ENCODE results near the gene DNAJB6. TPM values are rescaled to one million over a fixed set of nuclear protein-coding genes. Genes with fewer than 3 reads are reported as not detected.
"Not testable (repeated sequence)": the region's sequence is repeated elsewhere in the genome, so short reads cannot be mapped to it uniquely, and the experiment has no call there.

The DNAJB6 gene
- total RNA-seq, 1 donor from 2014 or later = 247 TPM

DNA sequence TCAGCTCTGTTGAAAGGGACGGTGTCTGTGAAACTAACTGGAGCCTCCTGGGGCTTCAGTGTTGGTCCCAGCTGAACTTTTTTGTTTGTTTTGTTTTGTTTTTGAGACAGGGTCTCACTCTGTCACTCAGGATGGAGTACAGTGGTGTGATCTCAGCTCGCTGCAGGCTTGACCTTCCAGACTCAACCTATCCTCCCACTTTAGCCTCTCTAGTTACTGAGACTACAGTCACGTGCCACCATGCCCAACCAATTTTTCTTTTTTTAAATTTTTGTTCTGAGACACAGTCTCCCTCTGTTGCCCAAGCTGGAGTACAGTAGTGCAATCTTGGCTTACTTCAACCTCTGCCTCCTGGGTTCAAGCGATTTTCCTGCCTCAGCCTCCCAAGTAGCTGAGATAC lies 13.4 kb upstream of the DNAJB6 start:
- no peak for DNase-seq (ENCODE audit: low read depth)

DNA sequence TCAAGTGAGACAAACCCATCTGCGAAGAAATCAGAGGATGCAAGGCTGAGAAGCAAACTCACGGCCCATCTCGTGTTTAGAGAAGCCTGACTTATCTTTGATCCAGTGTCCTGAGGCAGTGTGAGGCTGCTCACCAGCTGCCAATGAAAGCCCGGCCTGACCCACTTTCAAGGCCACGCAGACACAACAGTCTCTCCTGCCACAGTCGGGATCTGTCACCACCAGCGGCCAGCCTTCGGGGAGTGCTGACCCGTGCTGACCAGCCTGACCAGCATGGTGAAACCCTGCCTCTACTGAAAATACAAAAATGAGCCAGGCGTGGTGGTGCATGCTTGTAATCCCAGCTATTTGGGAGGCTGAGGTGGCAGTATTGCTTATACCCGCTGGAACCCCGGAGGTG lies 7.4 kb upstream of the DNAJB6 start:
- DNase-seq (ENCODE audit: low read depth) = no peak

DNA sequence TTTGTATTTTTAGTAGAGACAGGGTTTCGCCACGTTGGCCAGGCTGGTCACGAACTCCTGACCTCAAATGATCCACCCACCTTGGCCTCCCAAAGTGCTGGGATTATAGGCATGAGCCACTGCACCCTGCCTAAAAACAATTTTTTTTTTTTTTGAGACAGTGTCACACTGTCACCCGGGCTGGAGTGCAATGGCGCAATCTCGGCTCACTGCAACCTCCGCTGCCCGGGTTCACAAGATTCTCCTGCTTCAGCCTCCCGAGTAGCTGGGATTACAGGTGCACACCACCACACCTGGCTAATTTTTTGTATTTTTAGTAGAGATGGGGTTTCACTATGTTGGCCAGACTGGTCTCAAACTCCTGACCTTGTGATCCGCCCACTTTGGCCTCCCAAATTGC lies 6.2 kb upstream of the DNAJB6 start:
- DNase-seq (ENCODE audit: low read depth) = not testable (repeated sequence)

DNA sequence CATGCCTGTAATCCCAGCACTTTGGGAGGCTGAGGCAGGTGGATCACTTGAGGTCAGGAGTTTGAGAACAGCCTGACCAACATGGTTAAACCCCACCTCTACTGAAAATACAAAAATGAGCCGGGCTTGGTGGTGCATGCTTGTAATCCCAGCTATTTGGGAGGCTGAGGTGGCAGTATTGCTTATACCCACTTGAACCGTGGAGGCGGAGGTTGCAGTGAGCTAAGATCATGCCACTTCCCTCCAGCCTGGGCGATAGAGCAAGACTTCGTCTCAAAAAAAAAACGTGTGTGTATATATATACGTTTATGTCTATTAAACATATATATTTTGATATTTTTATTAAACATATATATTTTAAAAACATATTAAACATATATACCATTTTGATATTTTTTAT lies 5.8 kb upstream of the DNAJB6 start:
- not testable (repeated sequence) for DNase-seq (ENCODE audit: low read depth)

DNA sequence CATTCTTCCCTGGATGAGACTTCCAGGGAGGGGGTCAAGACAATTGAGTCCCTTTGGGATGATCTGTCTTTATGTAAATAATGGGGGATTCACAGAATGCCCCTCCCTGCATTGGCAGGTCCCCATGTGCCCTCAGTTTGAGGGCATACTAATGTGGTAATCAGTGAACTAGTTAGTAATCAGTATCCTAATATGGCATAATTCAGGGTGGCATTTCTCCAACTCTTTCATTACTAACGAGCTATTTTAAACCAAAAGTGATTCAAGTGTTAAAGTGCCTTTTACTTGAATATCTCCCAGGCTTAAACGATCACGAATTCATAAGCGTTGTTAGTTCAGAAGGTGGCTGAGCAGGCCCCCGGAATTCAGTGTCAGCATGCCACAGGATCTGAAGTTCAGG lies 1.6 kb upstream of the DNAJB6 start:
- no peak for DNase-seq (ENCODE audit: low read depth)

DNA sequence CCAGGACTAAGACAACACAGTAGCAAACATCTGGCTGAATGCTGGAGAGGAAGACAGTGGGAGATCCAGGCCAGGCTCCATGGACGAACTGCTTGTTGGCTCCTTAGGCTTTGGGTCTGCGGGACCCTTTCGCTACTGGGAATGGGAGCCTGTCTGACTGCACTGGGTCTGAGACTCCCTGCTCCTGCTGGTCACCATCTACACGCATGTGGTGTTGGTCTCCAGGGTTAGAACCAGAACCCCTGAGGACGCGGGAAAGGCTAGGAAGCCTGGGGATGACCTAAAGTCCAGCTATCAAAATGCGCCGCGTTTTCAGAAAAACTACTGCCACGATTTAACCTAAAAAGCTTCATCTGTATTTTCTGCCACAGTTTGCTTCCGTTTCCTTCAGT lies 817 bp upstream of the DNAJB6 start:
- DNase-seq (ENCODE audit: low read depth) = no peak

DNA sequence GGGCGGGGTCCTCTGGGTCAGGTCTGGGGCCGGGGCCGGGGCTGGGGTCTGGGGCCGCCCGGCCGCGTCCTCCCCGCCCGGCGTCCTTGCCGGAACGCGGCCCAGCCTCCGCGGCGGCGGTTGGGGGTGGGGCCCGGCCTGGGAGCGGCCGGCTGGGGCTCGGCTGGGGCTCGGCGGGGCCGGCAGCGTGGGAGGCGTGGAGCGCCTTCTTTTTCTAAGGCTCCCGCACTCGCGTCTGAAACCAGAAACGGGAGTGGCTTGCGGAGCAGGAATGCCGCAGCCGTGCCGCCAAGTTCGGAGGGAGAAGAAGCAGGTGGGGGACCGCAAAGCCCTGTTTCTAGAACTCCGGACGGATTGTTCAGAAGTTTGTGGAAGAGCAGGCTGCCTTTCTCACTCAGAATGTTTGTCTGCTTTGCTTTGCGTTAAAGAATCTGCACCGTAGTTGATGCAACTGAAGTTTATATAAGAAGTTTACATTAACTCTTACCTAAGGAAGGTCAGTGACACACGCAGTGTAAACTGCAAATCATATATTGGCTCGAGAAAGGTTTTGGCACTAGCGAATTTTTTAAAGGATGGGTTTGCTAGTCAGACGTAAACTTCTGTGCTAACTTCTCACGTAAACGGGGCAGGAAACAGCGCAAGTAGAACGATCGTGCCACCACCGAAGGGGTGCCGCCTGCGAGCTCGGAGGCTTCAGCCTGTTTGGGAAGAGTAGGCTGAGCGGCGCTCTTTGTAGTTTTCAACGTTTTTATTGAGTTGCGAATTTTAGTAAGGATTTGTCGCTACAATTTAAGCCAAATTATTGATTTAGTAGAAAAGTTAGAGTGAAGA lies 729 bp downstream of the DNAJB6 start:
- DNase-seq (ENCODE audit: low read depth) = peak; percentile 91

DNA sequence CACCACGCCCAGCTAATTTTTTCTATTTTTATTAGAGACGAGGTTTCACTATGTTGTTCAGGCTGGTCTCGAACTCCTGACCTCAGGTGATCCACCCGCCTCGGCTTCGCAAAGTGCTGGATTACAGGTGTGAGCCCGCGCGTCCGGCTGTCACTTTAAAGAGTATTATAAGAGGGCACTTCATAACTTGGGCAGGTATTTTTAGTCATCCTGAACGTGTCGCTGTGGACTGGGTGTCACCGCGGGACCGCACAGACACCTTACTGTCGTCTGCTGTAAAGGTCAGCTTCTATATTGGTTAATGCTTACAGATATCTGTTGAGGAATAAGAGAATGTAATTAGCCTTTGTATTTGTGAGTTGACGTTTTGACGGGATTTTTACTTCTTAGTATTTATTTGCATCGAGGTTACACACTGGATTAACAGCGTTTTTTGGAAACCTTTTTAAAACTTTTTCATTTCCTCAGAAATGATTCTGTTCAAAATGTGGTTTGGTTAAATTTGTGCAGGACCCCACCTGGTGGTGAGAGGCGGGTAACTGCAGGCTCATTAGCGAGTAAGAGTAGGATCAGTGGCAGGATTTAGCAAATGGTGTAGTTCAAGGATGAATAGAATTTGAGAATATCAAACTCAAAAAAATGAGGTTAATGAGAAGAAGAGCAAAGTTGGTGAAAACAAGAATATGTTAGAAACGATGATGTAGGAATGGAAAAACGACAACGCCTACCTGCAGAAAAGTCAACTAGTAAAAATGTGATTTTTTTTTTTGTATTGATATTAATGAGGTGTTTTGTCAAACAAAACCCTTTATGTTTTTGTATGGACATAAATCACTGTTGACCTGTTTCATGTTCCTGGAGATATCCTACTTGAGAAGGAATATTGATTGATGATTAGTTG lies 3.2 kb downstream of the DNAJB6 start:
- DNase-seq (ENCODE audit: low read depth) = peak; percentile 87

DNA sequence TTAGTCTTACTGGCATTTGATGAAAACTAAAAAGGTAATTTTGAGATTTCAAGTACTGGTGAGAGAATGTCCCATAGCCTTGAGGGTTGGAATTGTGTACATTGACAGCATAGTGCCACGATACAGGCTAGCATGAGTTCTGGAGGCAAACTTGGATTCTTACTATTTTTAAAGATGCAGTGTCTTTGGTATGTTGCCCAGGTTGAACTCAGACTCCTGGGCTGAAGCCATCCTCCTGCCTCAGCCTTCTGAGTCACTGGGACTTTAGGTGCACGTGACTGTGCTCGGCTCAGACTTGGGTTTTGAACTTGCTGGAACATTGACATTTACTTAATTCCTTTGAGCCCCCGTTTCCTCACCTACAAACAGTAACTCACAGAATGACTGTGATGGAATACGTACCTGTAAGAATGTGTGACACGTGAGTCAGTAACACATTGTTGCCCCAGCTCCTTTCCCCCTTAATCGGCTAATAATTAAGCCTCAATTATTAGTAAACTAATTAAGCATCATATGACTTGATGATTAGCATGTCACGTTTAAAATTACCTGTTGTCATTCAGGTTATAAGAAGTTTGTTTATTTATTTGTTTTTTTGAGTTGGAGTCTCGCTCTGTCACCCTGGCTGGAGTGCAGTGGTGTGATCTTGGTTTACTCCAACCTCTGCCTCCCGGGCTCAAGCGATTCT lies 10.6 kb downstream of the DNAJB6 start:
- DNase-seq (ENCODE audit: low read depth) = peak; percentile 66

DNA sequence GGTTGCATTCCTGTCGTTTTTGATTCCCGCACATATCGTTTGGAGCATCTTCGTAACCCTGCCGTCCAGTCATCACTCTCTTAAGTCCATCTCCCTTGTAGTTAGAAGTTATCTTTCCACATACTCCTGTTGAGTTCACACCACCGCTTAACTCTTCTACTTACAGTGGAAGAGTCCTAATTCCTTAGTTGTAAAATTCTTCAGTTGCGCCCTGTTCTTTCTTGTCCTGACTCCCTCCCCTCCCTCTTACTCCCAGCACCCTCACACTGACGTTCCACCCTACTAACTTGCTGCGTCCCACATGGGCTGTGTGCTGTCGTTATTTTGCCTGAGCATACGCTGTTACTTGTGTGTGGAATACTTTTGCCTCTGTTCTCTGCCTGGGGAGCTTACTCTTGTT lies 11.7 kb downstream of the DNAJB6 start:
- DNase-seq (ENCODE audit: low read depth) = no peak

DNA sequence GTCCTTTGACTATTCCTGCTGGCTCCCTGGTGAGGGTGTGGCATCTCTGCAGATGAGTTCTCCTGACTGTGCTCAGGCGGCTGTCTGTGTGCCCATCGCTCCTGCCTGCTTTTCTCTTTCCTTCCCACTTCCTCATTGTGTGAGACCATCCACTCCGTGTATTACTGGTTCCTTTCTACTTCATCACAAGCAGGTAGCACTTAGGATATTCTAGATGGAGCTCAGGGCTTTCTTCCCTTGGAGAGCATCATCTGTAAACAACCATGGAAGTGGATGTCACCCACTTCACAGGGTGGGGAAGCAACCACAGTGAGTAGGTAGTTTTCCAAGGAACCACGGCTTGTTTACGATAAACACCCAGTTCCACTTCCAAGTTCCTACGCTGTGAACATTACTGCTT lies 15.7 kb downstream of the DNAJB6 start:
- DNase-seq (ENCODE audit: low read depth) = no peak

DNA sequence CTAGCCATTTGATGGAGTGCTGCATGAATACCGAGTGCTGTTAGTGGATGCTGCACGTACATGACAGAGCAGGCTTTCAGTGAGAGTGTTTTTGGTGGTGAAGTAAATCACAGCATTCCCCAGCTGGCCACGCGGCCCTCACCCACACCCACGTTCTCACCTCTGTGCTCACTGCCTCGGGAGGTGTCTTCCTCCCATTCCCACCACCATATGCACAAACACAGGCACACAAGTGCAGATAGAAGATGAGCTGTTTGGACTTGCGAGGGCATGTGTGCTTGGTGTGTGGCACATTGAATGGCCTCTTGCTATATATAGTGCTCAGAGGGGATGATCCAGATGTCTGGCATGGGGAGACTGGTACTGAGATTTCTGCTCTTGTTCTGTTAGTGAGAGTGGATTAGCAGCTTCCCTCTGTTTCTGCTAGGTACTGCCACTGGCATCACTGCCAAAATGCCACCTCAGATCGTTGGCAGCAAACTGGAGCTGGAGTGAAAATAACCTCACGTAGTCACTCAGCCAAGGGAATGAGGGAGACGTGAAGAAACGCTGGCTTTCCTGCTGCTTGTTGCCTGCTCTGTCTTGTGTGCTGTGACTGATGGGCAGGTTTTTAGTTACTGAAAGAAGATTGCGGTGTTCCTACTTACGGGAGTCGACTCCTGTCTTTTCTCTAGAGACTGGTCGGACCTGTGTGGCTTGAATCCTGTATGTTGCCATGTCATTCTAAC lies 19.1 kb downstream of the DNAJB6 start:
- DNase-seq (ENCODE audit: low read depth) = peak; percentile 77

DNA sequence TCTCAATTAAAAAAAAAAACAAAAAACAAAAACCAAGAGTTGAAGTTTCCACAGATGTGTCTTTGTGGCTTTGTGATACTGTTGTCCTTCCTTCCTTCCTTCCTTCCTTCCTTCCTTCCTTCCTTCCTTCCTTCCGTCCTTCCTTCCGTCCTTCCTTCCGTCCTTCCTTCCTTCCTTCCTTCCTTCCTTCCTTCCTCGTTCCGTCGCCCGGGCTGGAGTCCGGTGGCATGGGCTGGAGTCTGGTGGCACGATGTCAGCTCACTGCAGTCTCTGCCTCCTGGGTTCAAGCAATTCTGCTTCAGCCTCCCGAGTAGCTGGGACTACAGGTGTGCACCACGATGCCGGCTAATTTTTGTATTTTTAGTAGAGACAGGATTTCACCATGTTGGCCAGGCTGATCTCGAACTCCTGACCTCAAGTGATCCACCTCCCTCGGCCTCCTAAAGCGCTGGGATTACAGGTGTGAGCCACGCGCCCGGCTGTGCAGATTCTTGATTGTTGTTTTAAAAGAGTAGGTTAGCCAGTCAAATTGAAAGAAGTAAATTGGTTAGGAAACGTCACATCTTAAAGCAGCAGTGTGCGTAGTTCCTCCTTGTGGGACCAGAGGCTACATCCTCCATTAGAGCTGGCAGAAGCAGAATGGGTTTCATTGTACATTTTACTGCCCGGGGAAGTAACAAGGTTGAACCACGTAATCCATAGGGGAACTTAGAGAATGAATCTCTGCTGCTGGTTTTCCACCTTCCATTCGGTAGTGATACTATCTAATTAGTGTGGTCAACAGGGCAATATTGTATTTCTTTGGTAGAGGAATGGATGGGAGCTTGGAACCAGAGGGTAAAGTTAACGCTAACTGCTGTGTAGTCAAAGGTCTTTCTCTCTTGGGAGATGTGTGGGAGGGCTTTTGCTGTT lies 20.6 kb downstream of the DNAJB6 start:
- DNase-seq (ENCODE audit: low read depth) = no peak

DNA sequence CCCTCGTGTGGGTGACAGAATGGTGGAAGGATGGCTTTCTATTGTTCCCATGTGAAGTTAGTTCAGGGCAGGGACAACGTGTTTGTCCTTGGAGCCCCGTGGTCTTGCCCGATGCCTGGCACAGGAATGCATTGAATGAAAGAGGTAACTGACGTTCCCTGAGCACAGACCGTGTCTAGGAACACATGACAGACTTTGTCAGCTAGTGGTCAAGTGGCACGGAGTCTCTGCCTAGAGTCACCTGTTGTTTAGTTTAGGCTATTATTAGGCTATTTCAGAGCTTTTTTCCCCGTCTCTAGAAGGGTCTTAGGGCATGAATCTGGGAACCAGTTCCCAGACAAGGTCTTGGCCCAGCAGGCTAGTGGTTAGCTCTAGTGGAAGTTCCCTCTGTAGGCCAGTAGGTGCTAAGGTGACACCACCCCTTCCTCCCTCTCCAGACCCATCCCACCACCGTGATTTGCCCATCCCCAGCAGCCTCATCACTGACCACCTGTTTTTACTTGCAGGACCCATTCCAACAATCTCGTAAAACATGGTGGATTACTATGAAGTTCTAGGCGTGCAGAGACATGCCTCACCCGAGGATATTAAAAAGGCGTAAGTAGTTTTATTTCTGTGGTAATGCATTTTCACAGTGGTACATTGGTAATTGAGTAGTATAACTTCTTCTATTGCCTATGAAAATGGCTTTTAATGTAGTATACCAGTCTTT lies 21.4 kb downstream of the DNAJB6 start:
- DNase-seq (ENCODE audit: low read depth) = peak; percentile 83

DNA sequence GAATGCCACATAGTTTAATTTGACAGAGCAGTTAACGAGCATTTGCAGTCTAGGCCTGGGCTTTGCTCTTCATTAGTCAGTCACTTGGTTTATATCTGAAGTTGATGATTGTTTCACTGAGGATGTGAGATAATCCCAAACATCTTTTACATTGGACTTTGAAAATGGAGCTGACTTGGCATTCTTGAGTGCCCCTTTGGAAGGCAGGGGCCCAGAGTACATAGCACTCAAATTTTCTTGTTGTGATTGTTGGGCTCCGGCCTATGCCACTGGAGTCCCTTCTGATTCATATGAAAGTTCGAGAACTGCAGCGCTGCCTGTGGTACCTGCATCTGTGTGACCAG lies 21.9 kb downstream of the DNAJB6 start:
- DNase-seq (ENCODE audit: low read depth) = no peak

DNA sequence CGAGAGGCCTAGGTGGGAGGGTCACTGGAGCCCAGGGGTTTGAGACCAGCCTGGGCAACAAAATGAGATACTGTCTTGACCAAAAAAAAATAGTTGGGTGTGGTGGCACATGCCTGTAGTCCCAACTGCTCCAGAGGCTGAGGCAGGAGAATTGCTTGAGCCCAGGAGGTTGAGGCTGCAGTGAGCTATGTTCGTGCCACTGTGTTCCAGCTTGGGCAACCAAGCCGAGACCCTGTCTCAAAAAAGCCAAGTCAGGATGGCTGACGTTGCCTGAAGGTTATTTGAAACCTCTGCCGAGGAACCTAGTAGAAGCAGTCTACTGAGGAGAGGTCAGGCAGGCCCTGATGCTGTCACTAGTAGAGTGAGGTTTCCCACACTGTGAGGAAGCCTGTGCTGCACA lies 22.8 kb downstream of the DNAJB6 start:
- DNase-seq (ENCODE audit: low read depth) = no peak

DNA sequence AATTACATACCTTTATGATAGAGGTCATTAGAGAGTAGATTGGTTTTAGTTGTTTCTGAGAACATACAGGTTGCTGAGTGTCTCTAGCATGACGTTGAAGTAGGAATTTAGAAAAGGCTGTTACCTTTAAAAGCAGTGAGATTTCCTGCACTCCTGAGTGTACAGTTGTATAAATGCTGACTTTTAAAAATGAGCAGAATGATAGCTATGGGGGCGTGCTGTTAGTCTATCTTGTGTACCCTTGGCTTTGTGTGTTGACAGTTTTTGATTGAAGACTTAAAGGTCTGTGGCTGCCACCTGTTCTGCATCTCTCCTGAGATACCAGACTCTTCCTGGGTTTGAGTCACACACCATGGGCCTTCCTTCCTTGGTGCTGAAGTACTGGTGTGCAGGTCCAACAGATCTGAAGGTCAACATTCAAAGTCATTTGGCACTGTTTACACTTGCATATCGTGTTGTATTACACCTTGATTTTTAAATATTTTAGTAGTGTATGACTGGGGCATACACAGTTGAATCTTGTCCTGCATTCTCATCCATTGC lies 23.8 kb downstream of the DNAJB6 start:
- DNase-seq (ENCODE audit: low read depth) = no peak

DNA sequence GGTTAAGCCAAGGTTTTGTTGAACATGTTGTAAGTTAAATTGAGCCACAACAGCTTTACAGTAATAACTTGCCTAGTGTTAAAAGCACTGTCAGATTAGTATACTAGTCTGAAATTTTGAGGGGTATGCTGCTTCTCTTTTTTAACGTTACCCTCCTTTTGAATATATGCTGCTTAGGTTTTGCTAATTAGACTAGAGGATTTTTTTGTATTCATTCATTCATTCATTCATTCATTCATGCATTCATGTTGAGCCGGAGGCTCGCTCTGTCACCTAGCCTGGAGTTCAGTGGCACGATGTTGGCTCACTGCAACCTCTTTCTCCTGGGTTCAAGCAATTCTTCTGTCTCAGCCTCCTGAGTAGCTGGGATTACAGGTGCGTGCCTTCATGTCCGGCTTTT lies 24.7 kb downstream of the DNAJB6 start:
- DNase-seq (ENCODE audit: low read depth) = no peak

DNA sequence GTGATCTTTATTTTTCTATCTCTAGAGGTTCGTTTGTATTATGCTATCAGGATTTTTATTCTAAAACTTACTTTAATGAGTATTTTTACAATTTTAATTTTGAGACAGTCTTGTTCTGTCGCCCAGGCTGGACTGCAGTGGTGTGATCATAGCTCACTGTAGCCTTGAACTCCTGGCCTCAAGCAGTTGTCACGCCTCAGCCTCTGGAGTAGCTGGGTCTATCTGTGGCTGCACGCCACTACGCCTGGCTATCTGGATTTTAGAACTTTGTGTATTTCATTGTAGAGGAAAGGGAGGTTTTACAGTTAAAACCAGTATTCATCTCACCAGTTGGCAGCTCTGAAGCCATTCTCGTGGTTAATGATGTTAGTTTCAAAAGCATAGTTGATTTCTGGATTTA lies 25.9 kb downstream of the DNAJB6 start:
- DNase-seq (ENCODE audit: low read depth) = no peak

Data from myocyte (in vitro differentiated cells).